Ecto neural progenitor cell (in vitro differentiated cells): Measurements from ENCODE around the gene SLCO1A2.

Experiments used
- DNase-seq: peaks from one replicate; pipeline ENCODE4 v3.0.0-alpha.2; 2018; ENCODE audit warnings: low spot score

SLCO1A2 gene

DNA sequence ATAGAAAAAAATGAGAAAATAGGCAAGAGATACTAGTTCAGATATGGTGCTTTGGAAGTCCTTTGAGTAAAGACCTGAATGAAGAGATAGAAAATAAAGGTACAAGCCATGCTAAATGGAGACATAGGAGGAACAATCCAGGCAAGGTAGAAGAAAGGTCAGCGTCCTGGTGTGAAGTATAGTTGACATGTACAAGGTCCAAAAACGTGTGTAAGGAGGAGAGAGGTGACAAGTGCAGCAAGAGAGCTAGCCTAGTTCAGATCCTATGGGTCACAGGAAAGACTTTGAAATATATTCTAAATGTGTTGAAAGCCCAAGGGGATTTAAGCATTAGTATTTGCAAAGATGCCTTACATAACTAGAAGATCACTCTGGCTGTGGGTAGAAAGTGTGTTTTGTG is 115.5 kb downstream of the SLCO1A2 start:
- DNase-seq: no peak
